NCI-H187 (cell line): ENCODE measurements around the gene DNAJB12.
"Not testable (repeated sequence)": the region's sequence is repeated elsewhere in the genome, so short reads cannot be mapped to it uniquely, and the experiment has no call there.

Source experiments
- DNase-seq, 2 experiments: peaks; one replicate each; lab custom pipeline; 2025; lab: John Stamatoyannopoulos, UW

DNAJB12 gene

GRCh38 chr10:72353028-72353964, 1.4 kb downstream of the DNAJB12 start:
- no peak for DNase-seq

GRCh38 chr10:72351479-72351878, 3.2 kb downstream of the DNAJB12 start:
- no peak for DNase-seq

DNA sequence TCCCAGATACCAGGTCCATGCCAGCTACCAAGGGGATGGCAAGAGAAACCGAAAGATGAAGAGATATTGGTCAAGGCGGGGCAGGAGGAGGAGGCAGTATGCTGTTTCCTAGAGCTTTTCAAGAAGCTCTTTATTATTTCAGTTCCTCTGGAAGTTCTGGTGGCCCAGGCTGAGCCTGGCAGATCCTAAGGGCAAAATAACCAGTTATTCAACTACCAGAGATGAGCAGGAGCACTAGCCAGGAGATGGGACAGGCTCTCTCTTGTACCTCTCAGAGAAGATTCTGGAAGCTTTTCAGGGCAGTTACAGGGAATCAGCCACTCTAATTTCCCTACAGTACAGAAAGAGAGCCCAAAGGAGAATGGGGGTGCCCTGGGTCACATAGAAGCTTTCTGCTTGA, 5.3 kb downstream of the DNAJB12 start:
- no peak for DNase-seq

GRCh38 chr10:72348282-72348681, 6.4 kb downstream of the DNAJB12 start:
- no peak for DNase-seq

GRCh38 chr10:72346117-72346516, 8.6 kb downstream of the DNAJB12 start:
- not testable (repeated sequence) for DNase-seq

DNA sequence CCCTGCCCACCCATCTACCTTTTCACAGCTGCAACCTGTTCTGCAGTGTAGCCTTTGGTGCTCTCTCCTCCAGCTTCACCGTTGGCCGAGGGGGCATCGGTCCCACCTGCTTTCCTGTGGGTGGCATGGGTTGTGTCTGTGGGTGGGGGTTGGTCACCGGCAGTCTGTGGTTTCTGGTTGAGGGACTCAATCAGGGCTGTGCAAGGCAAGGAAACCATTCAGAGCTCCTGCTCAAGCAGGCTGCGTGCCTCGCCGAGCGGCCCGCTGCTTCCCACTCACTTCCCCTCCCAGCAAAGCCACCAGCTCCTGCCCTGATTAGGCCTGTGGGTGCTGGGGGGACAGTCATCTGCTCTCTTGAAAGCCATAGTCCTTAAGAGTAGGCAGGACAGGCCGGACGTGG, 9.8 kb downstream of the DNAJB12 start:
- no peak for DNase-seq

DNA sequence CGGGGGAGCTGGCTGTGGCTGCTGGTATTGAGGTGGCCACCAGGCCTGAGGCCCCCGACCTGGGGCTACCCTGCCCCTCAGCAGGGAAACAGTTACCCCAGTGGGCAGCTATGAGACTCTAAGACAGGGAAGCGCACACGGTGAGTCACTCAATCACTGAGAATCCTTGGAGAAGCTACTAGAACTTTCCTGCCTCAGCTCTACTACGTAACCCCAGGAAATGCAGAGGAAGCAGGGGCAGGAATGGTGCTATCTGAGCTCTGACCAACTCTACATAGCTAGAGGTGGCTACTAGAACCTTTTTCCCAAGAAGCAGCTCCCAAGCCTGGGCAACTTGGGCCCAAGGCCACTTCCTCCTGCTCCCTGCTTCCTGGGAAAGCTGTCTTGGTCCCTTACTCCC, 11.8 kb downstream of the DNAJB12 start:
- no peak for DNase-seq

DNA sequence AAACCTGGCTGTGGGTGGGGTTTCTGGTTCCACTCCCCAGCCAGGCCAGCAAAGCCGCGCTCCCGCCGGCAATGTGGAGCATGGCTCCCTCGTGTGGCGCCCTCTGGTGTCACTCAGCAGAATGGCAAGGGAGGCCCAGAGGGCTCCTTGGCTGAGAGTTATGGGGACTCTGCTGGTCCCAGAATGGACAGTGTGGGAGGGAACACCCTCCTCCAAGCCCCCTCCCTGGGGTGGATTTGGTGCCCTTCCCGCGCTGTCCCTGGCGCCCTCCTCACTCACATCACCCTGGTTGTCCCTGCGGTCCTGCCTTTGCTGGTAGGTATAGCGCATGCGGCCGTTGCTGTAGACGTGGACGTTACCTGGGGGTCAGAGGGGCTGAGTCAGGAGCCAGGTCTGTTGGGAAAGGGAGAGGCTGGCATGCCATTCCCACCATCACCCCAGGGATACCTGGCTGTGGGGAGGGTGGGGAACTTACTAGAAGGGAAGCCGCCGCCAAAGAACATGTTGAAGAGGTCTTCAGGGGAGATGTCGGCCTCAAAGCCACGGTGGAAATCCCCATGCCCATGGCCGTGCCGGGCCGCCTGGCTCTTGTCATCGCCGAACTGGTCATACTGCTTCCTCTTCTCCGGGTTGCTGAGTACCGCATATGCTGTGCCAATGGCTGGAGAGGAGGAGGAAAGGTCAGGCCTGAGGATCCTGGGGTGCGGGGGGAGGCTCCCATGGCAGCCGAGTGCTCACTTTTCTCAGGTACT, 14.0 kb downstream of the DNAJB12 start:
- DNase-seq = no peak

DNA sequence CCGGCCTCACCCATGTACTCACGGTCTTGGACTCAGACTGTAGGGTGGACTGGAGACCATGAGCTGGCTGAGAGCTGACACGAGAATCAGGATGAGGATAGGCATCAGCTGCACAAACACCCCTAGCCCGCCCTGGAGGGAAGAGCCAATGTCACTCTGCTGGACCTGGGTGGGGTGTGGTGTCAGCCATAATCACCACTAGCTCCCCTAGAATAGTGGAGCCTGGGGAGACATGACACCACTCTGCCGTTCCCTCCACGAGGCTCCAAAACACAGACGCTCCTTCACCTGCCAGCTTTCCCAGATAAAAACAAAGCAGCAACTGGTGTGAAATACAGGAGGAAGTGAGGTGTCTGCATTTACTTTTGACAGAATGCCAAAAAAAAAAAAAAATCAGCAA, 16.5 kb downstream of the DNAJB12 start:
- DNase-seq = no peak

DNA sequence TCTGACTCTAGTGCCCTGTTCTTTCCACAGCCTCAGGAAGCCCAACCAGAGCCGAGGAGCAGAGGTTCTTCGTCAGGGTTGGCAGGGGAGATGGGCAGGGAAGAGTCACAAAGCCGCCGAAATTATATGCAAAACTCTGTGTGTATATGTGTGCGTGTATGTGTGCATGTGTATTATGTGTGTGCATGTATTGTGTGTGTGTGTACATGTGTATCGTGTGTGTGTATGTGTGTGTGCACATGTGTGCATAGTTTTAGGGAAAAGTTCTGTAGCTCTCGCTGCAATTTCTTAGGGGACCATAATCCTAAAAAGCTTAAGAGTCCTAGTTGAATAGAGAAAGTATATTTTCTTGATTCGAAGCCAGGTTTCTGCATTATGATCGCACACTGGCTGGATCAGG, 17.0 kb downstream of the DNAJB12 start:
- no peak for DNase-seq

DNA sequence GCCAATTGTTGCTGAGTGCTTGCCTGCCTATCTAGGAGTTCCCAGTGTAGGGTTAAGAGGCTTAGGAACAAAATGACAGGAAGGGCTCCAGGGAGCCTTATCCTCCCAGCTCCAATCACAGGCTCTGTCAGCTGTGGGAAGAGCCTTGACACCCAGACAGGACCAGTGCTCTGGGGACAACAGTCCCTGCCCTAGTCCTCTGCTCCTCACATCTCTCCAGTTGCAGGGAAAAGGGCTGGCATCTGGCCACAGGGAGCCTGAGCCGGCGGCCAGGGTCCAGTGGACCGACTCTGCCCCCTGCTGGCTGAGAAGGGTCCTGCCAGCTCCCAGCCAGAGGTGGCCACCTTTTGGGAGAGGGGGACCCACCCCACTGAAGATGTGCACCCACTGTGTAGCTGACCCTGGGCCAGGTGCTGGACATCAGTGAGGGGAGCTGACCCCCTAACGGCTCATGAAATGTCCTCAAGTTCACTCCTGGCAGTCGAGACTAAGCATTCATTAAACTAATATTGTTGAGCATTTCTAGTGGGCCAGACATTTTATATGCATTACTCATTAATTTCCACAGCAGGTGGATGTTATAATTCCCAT, 17.6 kb downstream of the DNAJB12 start:
- DNase-seq = no peak

DNA sequence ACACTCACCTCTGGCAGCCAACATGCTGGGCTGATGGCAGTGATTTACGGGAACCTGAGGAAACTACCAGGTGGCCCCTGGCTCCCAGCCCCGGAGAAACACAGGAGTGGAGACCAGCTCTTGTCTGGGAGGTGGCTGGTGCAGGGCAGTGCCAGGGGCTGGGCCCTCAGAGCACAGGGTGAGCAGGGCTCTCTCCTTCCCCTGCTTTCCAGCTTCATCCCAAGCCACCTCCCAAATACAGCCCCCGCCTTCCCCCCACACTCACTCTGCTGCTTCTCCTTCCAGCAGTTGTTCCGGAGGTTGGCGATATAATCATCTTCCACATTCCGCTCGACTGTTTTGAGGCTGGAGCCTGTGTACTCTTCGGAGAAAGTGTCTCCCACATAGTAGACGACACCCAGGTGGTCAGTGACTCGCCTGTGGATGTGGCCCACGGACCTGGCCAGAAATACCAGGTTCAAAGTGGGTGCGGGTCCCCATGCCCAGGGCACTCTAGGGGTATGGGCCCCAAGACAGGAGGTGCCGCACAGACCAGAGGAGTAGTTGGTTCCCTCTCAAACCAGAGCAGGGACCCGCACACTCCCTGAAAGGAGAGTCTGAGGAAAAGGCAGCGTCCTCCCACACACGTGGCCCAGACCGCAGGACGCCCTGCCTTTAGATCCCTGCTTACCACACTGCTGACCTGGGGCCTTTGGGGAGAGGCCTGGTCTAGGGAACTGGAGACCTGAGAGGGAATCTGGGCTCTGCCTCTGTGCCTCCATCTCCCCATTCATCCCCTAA, 18.3 kb downstream of the DNAJB12 start:
- no peak for DNase-seq

DNA sequence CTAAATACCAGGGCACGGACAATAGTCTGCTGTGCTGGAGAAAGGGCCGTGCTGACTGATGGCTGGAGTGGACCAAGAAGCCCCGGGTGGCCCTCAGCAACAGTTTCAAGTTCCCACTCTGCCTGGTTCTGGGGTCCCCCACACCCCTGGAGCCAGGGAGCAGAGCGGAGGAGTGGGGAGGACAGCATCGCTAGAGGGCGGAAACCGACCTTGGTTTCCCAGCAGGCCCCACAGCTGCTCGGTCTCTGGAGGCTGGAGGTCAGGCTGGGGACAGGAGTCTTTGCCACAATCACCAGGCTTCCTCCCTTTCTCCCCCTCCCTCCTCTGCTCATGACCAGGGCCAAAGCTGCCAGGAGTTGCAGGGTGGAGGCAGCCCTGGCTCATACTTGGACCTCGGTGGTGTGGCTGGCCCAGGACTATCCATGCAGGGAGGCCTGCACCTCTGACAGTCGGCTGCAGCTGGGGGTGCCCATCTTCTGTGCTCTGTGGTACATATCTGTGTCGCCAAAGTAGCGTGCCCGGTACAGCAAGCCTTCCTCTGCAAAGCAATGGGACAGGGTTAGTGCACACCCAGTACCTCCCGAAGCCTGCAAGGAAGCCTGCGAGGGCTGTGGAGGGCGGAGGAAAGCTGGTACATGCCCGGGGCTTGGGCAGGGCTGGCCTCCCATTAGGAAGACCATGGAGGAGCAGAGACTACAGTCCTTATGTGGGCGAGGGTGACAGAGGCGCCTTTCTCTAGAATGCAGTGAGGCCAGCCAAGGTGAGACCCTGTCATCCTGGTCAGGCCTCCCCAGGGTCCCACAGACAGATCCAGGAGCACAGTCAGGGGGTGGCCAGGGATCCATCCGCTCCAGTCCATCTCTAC, 19.1 kb downstream of the DNAJB12 start:
- DNase-seq = no peak

DNA sequence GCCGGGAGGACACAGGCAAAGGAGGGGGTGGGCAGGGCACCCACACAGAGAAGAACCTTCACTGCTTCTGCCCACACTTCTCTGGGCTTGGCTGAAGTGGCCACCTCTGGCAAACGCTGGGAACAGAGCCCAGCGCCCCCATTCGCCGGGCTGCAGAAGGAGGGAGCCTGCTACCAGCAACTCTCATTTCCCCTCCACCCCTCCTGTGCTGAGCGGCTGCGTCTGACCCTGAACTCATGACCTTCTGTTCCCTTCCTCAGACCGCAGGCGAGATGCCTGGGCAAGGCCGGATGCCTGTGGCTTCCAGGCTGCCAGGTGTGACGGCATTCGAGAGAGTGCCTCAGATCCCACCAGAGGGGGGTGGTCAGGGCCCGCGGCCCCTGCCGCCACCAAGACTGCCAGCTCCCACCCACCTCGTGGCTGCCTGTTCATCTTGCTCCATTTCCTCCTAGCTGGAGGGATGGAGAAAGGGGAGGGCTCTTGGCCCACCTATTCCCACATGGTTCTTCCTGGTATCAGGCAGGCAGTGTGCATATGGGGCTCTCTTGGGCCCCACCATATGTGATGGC, 19.8 kb downstream of the DNAJB12 start:
- DNase-seq = no peak

DNA sequence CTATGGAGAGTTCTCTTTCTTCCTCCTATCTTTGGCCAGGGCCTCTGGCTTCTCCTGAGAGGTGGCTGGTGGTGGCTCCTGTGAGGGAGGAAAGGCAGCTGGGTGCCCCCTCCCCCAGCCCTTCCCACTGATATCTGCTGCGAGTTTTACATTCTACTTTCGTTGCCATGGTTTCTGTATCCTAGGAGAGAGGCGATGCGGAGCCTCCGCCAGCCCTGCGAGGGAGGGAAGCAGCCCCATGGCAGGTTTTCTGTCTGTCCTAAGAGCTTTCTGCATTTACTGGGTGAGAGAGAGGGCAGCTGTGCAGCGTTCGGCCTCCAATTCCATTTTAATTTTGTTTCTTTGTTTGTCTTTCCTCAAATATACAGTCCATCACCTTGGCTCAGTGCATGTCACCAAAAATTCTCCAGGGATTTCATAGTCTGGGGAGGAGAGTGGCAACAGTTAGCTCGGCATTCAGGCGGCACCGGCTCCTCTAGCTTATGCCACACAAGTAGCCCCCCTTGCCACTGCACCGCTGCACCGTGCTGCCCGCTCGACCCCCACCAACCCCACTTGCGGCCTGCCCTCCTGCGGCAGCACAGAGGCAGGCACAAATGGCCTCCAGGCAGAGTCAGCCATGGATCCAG, 20.4 kb downstream of the DNAJB12 start:
- peak; percentile 46 to 52 for DNase-seq

DNA sequence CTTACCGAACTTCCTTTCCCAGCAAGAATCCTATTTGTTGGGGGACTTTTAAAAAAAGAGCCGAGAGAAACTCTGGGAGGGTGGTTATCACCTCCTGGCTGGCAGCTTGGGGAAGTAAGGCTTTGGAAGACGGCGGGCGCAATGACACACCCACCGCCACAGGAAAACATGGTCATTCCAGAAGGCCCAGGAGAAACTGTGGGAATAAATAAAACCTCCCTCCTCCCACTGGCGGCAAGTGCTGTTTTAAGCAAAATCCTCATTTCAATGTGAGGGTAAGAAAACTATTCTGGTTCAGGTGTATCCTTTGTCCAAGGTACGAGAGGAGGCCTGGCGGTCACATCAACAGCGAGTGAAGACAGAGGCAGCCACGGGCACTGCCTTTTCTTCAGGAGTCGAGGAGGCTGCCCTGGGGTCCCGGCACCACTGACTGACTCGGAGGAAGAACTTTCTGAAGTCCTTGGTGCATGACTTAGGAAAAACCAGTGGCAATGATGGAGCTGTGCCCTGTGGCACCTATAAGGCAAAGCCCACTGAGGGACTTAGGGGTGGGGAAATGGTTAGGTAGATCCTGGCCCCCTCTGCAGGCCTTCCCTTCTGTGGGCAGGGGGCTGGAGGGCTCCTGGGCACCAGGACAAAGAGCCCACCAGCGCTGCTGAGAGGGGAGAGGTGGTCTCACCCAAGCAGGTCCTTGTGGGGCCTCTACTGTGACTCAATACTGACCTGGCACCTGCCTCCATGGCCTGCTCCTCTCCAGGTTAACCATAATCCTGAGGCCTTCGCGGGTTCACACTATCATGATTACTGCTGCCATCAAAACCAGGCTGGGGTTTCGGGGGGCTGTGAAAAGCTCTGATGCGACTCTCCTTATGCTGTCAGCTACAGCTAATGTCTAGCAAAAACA, 21.4 kb downstream of the DNAJB12 start:
- no peak for DNase-seq

DNA sequence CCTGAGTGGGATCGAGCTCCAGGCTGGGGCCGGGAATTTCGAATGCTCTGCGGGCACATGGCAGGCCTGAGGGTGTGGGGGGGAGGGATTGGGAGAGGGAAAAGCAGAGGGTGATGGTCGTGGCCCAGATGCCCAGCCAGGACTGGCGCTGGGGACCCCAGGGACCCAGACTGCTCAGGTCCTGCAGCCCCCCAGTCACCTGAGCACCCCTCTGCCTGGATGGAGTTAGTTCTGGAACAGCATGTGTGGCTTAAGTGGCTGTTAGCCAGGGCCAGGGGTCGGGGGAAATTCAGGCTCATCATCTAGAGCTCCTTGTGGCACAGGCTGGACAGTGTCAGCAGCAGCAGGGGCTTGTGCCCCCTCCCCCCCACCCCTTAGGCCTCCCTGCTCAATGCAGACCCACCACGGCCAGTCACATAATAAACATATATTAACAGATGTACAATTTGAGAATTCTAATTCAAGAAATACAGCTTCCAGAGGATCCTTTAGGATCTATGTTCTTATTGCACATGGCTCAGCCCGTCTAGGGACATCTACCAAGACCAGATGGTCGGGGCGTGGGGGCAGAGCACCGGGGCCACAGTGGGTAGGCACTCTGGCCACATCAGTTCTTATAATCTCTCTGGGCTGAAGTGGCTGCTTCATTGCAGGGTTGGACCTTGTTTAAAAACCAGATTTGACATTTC, 22.2 kb downstream of the DNAJB12 start:
- no peak for DNase-seq

GRCh38 chr10:72331575-72332422, 22.9 kb downstream of the DNAJB12 start:
- peak; percentile 60 to 86 for DNase-seq
